Activated gamma-delta T cell (primary cell): Measurements from ENCODE around the gene PRKCG.
"Not testable (repeated sequence)": the region's sequence is repeated elsewhere in the genome, so short reads cannot be mapped to it uniquely, and the experiment has no call there.

Experiments used
- DNase-seq: peaks from one replicate; lab custom pipeline; 2025; lab: John Stamatoyannopoulos, UW
- total RNA-seq, 2 donors: gene quantifications; one replicate each; lab custom pipeline; 2026; lab: John Stamatoyannopoulos, UW

Gene PRKCG
- total RNA-seq, result 0 to 1.3 reads per million in 2 donors

DNA sequence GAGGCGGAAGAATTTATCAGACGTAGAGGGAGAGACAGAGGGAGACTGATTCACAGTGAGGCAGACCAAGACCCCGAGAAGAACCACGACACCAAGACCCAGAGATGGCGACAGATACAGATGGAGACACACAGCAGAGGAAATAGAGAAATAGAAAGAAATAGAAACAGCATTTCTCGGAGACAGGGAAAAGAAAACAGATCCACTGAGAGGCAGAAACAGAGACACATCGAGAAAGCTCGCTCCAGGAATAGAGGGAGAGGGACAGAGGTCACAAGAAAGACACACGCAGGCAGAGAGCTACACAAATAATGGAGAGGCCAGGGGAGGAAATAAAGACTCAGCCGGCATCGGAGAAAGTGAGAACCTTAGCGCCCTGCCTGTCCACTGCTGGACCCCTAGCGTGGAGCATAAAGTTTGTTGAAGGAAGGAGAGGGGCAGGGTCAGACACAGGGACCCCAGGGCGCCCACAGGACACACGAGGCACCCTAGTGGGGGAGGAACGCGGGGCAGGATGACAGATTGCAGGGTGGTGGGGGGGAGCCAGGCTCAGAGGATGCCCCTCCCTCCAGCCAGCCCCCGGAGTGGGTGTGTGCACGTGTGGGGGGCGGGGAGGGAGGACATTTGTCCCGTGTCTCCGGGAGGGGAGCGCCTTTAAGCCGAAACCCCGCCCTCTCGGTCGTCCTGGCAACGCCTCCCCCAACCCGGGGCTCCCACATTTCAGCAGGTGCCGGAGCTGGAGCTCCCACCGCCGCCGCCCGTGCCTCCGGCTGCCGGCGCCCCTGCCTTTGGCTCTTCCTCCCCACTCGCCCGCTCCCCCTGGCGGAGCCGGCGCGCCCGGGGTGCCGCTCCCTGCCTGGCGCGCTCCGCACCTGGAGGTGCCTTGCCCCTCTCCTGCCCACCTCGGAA is at the start of gene PRKCG:
PRKCG (plus strand) TSS at position 716 of the 909 bp plus-strand sequence. CDS start 298 bp downstream, outside the sequence.
- DNase-seq, result peak; percentile 53

DNA sequence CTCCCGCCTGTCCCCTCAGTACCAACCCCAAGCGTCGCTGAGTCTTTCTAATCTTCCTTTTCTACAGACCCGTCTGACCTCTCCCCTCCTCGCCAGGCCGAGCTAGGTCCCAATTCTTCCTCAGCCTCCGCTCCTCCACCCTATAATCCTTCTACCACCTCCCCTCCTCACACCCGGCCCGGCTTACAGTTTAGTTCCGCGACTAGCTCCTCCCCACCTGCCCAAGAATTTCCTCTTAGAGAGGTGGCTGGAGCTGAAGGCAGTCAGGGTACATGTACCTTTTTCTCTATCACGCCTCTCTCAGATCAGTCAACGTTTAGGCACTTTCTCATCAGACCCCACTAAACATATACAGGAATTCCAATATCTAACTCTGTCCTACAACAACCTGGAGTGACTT is 49.1 kb upstream of the PRKCG start:
- DNase-seq, result not testable (repeated sequence)

DNA sequence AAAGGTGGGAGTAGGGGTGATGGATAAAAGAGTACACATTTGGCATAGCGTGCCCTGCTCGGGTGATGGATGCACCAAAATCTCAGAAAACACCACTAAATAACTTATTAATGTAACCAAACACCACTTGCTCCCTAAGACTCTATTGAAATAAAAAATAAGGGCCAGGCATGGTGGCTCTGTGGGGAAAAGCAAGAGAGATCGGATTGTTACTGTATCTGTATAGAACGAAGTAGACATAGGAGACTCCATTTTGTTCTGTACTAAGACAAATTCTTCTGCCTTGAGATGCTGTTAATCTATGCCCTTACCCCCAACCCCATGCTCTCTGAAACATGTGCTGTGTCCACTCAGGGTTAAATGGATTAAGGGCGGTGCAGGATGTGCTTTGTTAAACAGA is 43.6 kb upstream of the PRKCG start:
- not testable (repeated sequence) for DNase-seq

DNA sequence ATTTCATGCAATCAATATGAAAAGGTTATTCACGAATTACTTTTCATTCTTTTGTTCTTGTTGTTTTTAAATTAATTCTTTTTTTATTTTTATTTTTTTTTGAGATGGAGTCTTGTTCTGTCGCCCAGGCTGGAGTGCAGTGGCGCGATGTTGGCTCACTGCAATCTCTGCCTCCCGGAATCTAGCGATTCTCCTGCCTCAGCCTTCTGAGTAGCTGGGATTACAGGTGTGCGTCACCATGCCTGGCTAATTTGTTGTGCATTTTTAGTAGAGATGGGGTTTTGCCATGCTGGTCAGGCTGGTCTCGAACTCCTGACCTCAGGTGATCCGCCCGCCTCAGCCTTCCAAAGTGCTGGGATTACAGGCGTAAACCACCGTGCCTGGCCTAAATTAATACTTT is 41.8 kb upstream of the PRKCG start:
- not testable (repeated sequence) for DNase-seq

DNA sequence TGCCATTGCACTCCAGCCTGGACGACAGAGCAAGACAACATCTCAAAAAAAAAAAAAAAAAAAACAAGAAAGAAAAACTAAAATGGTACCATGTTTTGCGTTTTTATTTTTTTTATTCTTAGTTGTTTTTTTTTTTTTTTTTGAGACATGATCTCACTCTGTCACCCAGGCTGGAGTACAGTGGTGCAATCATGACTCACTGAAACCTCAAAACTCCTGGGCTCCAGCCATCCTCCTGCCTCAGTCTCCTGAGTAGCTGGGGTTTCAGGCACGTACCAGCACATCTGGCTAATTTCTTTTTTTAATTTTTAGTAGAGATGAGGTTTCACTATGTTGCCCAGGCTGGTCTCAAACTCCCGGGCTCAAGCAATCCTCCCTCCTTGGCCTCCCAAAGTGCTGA is 41.1 kb upstream of the PRKCG start:
- not testable (repeated sequence) for DNase-seq

DNA sequence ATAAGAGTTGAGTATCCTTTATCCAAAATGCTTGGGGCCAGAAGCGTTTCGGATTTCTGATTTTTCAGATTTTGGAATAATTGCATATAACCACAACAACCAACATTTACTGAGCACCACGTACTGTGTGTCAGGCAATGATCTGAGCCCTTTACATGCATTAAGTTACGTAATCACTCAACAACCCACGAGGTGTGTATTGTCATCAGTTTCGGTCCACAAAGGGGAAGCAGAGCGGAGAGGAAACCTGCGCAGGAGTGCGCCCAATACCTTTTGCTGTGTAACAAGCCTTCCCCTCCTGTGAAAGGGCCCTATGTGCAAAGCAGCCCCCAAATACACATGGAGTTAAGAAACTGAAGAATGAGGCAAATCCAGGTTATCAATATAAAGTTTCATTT is 37.1 kb upstream of the PRKCG start:
- DNase-seq, result no peak

DNA sequence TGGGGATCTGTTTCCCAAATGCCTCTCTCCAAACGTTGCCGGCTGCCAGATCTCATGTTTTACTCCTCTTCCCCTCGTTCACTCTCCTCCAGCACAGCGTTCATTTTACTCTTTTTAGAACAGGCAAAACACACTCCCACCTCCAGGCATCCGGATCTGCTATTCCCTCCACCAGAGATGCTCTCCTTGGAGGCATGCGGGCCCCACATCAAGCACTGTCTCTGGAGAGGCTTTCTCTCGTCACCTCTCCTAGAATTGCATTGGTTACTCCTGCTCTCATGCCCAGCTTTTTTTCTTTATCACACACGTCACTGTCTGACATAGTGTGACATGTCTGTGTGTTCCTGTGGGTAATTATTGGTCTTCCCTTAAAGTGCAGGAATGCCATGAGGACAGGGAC is 34.4 kb upstream of the PRKCG start:
- DNase-seq, result no peak

DNA sequence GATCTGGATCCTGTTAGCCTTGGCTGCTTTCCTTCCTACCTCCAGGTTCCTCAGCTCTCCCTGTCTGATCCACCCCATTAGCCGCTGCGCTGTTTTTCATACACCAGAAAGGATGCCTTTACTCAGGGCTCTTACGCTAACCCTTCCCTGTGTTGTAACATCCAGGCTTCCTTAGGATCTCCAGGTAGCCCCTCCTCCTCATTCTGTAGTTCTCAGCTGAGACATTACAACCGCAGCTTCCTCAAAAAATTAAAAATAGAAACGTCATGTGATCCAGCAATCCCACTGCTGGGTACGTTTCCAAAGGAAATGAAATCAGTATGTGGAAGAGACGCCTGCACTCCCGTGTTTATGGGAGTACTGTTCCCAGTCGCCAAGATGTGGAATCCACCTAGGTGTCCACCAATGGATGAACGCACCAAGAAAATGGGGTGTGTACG is 32.7 kb upstream of the PRKCG start:
- no peak for DNase-seq

DNA sequence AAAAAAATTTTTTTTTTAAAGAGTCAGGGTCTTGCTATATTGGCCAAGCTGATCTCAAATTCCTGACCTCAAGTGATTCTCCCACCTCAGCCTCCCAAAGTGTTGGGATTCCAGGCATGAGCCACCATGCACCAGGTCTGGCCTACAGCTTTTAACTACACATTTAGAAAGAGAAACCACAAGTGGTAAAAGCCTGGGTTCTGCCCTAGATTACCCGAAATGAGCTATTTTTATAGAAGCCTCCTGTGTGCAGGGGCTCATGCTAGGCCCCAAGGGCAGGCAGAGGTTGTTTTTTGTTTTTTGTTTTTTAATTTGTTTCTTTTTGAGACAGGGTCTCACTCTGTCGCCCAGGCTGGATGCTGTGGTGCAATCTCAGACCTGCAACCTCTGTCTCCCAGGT is 28.3 kb upstream of the PRKCG start:
- no peak for DNase-seq

DNA sequence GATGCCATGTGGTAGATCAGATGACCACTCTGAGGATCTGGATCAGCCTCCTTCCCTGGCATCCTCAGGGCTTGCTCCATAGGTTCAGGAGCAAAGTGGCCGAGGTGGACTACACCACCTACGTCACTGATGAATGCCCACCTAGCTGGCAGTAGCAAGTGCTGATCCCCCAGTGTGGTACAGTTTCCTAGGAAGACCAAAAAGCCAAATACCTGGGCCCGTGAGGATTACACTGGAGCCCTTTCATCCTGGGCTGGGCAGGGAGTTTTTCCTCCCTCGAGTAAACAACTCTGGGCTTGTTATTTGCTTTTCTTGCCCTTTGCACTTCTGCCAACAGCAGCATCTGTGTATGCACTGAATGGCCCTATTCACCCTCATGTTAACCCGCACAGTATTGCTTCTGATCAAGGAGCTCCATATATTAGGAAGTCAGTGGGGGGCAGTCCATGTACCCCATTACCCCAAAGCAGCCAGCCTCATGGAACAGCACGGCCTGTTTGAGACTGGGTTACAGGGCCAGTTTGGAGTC is 17.6 kb upstream of the PRKCG start:
- DNase-seq, result no peak

DNA sequence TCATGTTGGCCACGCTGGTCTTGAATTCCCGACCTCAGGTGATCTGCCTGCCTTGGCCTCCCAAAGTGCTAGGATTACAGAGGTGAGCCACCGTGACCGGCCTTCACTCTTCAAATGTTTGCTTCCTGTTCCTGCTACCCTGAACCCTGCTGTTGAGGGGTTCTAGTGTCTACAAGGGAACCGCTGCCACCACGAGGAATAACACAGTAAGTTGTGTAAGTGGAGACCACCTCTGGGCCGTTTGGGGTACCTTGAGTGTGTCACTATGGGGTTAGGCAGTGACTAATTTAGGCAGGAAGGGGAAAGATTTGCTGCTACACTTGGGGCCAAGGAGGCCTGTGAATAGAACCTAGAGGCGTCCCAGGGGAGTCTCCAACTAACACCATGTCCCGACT is 16.5 kb upstream of the PRKCG start:
- no peak for DNase-seq

DNA sequence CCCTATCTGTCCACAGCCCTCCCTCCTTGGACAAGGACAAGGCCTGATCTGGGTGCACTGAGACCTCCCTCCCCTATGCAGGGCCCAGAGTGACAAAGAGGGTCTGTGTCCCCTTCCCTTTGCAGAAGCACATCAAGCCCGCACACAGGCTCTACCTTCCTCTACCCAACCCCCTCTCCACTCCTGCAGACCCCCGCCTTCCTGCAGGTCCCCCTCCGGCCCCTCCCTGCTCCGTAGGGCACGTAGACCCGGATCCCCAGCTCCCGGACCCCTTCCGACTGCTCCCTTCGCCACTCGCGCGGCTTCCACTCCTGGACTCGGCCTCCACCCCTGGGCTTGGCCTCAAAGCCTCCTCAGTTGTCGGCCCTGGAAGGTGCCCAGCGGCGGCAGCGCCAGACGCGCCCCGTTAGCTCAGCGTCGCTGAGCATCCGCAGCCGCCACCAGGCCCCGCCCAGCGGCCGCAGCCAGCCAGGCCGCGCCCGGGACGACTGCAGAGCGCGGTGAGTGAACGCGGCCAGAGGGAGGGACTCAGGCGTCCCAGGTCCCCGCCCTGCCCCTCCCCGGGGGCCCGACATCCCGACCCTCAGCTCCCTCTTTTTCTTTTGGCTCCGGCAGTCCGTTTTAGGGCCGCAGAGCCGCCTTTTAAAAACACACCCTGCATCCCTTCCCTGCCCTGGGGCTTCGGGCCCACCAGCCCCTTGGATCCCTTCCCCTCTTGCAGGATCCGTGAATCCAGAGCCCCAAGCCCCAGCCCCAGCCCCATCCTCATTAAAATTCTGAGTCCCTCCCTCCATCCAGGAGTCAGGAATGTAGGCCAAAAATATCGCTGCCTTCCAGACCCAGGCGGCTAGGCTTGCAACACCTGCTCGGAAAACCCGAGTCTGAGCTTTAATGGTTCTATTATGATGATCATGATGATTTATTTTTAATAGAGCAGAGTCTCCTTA is 15.8 kb upstream of the PRKCG start:
- DNase-seq, result peak; percentile 75

DNA sequence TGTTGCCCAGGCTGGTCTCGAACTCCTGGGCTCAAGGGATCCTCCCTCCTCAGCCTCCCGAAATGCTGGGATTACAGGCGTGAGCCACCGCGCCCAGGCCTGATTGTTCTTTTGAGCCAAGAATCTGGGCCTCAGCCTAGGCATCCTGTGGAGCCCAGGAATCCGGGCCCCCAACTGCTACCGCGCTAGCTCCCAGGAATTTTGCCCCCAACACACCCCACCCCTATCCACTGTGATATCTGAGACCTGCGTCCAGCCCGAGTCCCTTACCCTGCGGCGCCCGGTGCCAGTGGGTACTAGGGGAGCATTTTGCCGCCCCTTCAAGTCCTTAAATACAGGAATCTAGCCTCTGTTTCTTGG is 15.2 kb upstream of the PRKCG start:
- DNase-seq, result no peak

DNA sequence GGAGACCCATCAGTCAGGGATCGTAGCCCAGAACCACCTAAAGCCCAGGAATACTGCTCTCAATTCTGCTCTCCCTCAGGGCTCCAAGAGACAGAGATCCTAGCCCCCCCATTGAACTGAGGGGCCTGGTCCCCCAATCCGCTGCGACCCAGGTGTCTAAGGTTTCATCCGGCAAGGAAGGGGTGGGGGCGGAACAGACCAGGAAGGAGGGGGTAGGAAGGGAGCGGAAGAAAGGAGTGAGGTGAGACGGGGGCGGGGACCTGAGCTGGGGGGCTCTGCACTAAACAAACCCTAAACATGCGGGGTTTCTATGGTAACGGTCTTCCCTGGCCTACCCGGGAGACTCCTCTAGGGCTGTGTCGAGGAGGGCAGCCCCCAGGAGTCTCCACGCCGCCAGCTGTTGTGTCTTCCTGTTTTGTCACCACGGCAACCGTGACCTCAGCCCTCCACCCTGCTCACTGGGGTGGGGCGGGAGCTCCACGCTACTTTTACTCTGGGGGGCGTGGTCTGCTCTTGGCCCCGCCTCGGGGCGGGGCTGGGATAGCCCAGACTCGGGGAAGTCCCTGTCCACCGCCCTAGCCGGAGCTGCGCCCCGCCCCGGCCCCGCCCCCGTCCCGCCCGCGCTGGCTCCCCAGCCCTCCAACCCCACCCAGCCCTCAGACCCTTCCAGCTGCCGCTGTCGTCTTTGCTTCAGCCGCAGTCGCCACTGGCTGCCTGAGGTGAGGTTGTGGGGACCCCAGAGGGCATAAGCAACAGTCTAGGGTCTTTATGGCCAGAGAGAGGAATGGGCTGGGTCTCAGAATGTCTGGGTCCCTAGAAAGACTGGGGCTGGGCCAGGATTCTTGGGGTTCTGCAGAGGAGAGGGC is 14.5 kb upstream of the PRKCG start, which contains the start of gene MYADM:
MYADM (plus strand) TSS at position 659 of the 866 bp plus-strand sequence. CDS start 5,647 bp downstream, outside the sequence.
- peak; percentile 98 for DNase-seq

DNA sequence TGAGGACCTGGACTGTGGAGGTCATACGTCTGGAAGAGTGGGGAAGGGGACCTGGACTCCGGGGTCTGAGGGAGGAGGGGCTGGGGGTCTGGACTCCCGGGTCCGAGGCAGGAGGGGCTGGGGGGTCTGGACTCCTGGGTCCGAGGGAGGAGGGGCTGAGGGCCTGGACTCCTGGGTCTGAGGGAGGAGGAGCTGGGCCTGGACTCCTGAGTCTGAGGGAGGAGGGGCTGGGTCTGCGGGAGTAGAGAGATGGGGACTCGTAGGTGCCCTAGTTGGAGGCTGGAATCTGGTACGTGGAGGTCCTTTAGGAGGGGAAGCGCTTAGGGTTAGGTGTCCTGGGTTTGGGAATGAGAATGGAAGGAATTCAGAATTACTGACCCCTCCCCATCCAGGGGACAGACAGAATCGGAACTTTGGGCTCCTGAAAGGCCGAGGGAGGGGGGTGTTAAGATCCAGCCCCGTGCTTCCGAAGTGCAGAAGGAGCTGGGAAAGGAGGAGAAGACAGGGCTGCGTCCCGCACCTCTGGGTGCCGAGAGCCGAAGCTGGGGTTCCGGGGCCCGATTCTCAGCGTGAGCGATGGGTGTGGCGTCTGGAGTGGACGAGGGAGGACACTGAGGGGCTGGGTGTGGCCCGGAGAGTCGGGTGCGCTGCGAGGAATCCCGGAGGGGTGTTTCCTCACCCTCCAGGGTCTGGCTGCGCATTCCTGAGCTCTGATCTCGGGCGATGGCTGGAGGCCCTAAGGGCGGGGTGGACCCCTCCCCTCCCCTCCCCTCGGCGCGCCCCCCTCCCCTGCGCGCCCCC is 13.7 kb upstream of the PRKCG start:
- peak; percentile 55 for DNase-seq

DNA sequence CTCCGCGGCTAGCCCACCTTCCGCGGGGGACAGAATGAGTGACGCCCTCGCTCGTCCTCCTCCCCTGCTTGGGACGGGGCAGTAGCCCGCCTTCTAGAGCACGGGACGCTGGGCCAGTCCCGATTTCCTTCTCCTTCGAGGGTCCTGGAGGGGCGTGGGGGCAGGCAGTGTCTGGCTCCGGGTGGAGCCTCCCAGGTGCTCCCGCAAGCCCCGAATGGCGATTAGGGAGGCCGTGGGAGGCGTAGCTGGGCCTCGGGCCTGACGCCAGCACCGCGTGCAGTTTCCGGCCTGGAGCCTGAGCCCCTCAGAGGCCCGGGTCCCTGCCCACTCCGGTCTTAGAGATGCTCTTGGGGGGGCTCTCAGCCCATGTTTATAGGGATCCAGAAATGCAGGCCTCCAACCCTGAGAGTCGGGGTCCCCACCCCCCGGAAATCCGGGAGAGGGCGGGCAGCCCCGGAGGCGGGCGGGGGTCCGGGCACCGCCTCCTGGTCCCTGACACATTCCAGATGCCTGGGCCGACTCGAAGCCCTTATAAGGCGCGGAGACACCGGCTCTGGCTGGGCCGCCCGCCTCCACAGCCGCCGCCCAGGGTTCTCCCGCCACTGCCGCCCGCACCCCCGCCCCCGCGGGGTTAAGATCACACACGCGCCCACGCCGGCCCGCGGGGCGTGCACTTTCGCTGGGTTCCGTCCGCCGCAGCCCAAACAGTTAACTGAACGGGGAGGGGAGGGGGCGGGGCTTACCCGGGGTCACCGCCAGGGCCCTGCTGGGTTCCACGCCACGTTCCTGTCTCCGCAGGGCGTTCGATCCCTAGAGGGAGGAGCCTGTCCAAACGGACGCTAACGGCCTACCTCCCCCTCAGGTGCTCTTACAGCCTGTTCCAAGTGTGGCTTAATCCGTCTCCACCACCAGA is 12.8 kb upstream of the PRKCG start:
- DNase-seq, result peak; percentile 95

DNA sequence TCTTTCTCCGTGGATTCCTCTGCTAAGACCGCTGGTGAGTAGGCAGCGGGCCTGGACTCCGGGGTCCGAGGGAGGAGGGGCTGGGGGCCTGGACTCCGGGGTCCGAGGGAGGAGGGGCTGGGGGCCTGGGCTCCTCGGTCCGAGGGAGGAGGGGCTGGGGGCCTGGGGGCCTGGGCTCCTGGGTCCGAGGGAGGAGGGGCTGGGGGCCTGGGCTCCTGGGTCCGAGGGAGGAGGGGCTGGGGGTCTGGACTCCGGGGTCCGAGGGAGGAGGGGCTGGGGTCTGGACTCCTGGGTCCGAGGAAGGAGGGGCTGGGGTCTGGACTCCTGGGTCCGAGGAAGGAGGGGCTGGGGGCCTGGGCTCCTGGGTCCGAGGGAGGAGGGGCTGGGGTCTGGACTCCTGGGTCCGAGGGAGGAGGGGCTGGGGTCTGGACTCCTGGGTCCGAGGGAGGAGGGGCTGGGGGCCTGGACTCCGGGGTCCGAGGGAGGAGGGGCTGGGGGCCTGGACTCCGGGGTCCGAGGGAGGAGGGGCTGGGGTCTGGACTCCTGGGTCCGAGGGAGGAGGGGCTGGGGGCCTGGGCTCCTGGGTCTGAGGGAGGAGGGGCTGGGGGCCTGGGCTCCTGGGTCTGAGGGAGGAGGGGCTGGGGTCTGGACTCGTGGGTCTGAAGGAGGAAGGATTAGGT is 12.1 kb upstream of the PRKCG start:
- peak; percentile 30 for DNase-seq

DNA sequence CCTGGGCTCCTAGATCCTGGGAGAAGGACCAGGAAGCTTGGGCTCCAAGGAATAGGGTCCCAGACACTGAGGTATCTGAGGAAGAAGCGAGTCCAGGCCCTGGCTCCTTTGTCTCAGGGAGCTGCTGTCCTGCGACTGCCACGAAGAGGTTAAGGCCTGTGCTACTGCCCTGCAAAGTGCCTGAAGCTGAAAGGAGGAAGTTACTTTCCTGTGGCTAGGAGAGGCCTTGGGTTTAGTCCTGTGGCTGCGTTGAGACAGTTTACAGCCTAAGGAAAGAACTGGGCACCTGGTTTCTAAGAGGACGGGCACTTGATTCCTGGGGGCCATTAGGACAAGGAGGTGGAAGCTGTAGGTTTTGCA is 11.5 kb upstream of the PRKCG start:
- no peak for DNase-seq

DNA sequence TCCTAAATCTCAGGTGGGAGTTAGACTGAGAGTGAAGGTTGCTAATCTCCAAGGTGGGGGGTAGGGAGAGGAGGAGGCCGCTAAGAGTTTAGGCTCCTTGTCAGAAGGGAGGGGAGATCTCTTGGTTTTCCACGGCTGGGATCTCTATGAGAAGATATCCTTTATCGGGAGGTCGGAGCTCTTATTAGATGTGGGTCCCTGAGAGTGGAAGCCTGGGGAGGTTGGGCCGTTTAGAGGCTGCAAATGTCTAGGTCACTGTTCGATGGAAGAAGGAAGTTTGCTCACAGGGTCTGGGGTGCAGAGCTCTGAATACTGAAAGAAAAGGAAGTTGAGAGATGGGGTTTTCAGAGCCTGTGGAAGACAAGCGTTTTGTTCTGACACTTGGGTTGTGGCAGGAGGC is 10.5 kb upstream of the PRKCG start:
- DNase-seq, result no peak
